Prostate gland (tissue), 2 donors: ENCODE results near the gene CHPT1. TPM values are rescaled to one million over a fixed set of nuclear protein-coding genes. Genes with fewer than 3 reads are reported as not detected.

Experiments used
- DNase-seq: peaks from one replicate; pipeline ENCODE4 v3.0.0-alpha.2; 2019; ENCODE audit warnings: low spot score
- H3K27ac ChIP-seq, 2 donors: fragments of 200-600 bp; sonication (generic); 2 replicates each; pipeline ENCODE4 v1.5.1; 2017 to 2019
- H3K27me3 ChIP-seq: fragments of 200-600 bp; sonication (generic); replicated peaks from 2 replicates; pipeline ENCODE4 v1.5.1; 2019; ENCODE audit not compliant: insufficient read depth
- H3K36me3 ChIP-seq, 2 donors: fragments of 200-600 bp; sonication (generic); 1 replicate in 1 of 2; 2 replicates in 1 of 2; pipeline versions ENCODE4 v1.5.1 to v1.8.1; 2017 to 2019
- H3K4me1 ChIP-seq: fragments of 200-600 bp; sonication (generic); replicated peaks from 2 replicates; pipeline ENCODE4 v1.5.1; 2019
- H3K4me3 ChIP-seq, 2 donors: fragments of 200-600 bp; sonication (generic); 2 replicates each; pipeline ENCODE4 v1.5.1; 2017 to 2019
- H3K9me3 ChIP-seq: fragments of 200-600 bp; sonication (generic); 2 replicates; pipeline ENCODE4 v1.5.1; 2017
- CTCF ChIP-seq, 4 experiments: fragments of 200-600 bp in 2 of 4; fragments of 450-650 bp in 2 of 4; sonication (generic) in 2 of 4; IDR thresholded peaks; 1 replicate in 3 of 4; 2 replicates in 1 of 4; pipeline ENCODE4 v1.5.1; 2016 to 2019; ENCODE audit warnings: antibody characterized with exemption in 4 of 4, mild to moderate bottlenecking in 2 of 4, moderate library complexity in 2 of 4
- POLR2A ChIP-seq: fragments of 450-650 bp; IDR thresholded peaks from one replicate; pipeline ENCODE4 v1.6.1; 2016; ENCODE audit warnings: antibody characterized with exemption, mild to moderate bottlenecking
- POLR2AphosphoS5 ChIP-seq: sonication (generic); formaldehyde crosslinking; IDR thresholded peaks from one replicate; pipeline ENCODE4 v1.6.1; 2017; ENCODE audit warnings: antibody characterized with exemption
- WGBS: methylation state at CpG from one replicate; pipeline ENCODE4 v1.1.5; 2018; 5-methylcytosine and 5-hydroxymethylcytosine counted together
- intact Hi-C: fragments of 100-400 bp; cut with DNase I; formaldehyde crosslinking; loops from one replicate; pipeline ENCODE4 v1.14.2; 2022
- total RNA-seq, 2 donors: library from RNA; depleted of rRNA; stranded (reverse); fragments of >200 nt; gene quantifications; one replicate each; pipeline ENCODE4 v1.1.0, GENCODE V29; 2016

The CHPT1 gene
- total RNA-seq, 2 donors from 2014 or later, result 106 to 129 TPM

- Histone ChIP-seq H3K4me1 (no peaks in the 10 kb centered on the region), H3K27me3 (no peaks in the 10 kb centered on the region), H3K36me3 (no peaks in the 10 kb centered on the region), H3K27ac (no peak overlapping the region), H3K9me3 (no peaks in the 10 kb centered on the region), H3K4me3 (no peak overlapping the region)
- 88% methylated on average over 1 of the region's 1 CpG for WGBS
- TF ChIP-seq POLR2AphosphoS5 (no peak), POLR2A (no peak), CTCF (IDR thresholded peaks at IDR 0.05) (no peak)
- intact Hi-C loops, result no loop called here
- no peak for DNase-seq
These were observed 51.5 kb downstream of the CHPT1 start for GRCh38 chr12:101748907-101749306.

- Histone ChIP-seq H3K9me3 (no peaks in the 10 kb centered on the region), H3K27ac (no peak overlapping the region), H3K36me3 (no peaks in the 10 kb centered on the region), H3K27me3 (no peaks in the 10 kb centered on the region), H3K4me1 (no peaks in the 10 kb centered on the region), H3K4me3 (no peak overlapping the region)
- TF ChIP-seq POLR2A (no peak), POLR2AphosphoS5 (no peak), CTCF (IDR thresholded peaks at IDR 0.05) (no peak)
- intact Hi-C loops, result loop anchor here (10.0 kb wide), 1 partner anchor 345 kb away; the partner anchor contains the start of gene ARL1
- DNase-seq, result no peak
- WGBS, result 78% methylated on average over 4 of the region's 4 CpGs
These were observed 52.2 kb downstream of the CHPT1 start for GRCh38 chr12:101749657-101750056.

- no peak overlapping the region for H3K4me3 ChIP-seq
- H3K9me3 ChIP-seq, result no peaks in the 10 kb centered on the region
- no peak for DNase-seq
- H3K27me3 ChIP-seq, result no peaks in the 10 kb centered on the region
- no peak overlapping the region for H3K27ac ChIP-seq
- H3K4me1 ChIP-seq, result no peaks in the 10 kb centered on the region
- H3K36me3 ChIP-seq, result no peaks in the 10 kb centered on the region
- intact Hi-C loops, result loop anchor here (10.0 kb wide), 1 partner anchor 345 kb away; the partner anchor contains the start of gene ARL1
- WGBS, result 88% methylated on average over 4 of the region's 4 CpGs
- TF ChIP-seq POLR2A (no peak), CTCF (IDR thresholded peaks at IDR 0.05) (no peak), POLR2AphosphoS5 (no peak)
These were observed 52.7 kb downstream of the CHPT1 start for GRCh38 chr12:101750152-101750551.

- no peaks in the 10 kb centered on the region for H3K27me3 ChIP-seq
- H3K9me3 ChIP-seq, result no peaks in the 10 kb centered on the region
- no peaks in the 10 kb centered on the region for H3K4me1 ChIP-seq
- no peak overlapping the region for H3K4me3 ChIP-seq
- no peak for DNase-seq
- H3K27ac ChIP-seq, result no peak overlapping the region
- no peaks in the 10 kb centered on the region for H3K36me3 ChIP-seq
- TF ChIP-seq CTCF (IDR thresholded peaks at IDR 0.05) (peak; percentile 13 to 76 (median 60)), POLR2A (no peak)
- 65% methylated on average over 5 of the region's 5 CpGs for WGBS
- intact Hi-C loops, result loop anchor here (5.0 to 10.0 kb wide), 3 partner anchors 192 to 355 kb away; partner anchors contain the start of gene ARL1
These were observed 62.1 kb downstream of the CHPT1 start for GRCh38 chr12:101759396-101760047.

GRCh38 chr12:101761350-101761749 lies 63.9 kb downstream of the CHPT1 start:
- Histone ChIP-seq H3K27ac (peak overlapping the region in 1 of 2 donors; percentile 26), H3K4me1 (peaks cover 3% of the 10 kb centered on the region), H3K9me3 (no peaks in the 10 kb centered on the region), H3K36me3 (no peaks in the 10 kb centered on the region), H3K27me3 (no peaks in the 10 kb centered on the region), H3K4me3 (no peak overlapping the region)
- intact Hi-C loops, result loop anchor here (10.0 kb wide), 1 partner anchor 267 kb away; no protein-coding TSS in a partner anchor
- DNase-seq, result peak; percentile 48
- WGBS, result 51% methylated on average over 5 of the region's 5 CpGs
- TF ChIP-seq POLR2A (no peak), POLR2AphosphoS5 (peak; percentile 66), CTCF (IDR thresholded peaks at IDR 0.05) (no peak)
